Hepatocyte (in vitro differentiated cells): ENCODE results near the gene WASHC2A.

ENCODE experiments used
- CTCF ChIP-seq: fragments of 200-600 bp; sonication (generic); IDR thresholded peaks from 2 replicates; pipeline ENCODE4 v1.5.1; 2016; ENCODE audit warnings: antibody characterized with exemption, mild to moderate bottlenecking; ENCODE audit not compliant: poor library complexity
- EZH2 ChIP-seq: fragments of 200-600 bp; sonication (generic); IDR thresholded peaks from 2 replicates; pipeline ENCODE4 v1.6.1; 2016; ENCODE audit warnings: antibody characterized with exemption, mild to moderate bottlenecking, borderline replicate concordance

- TF ChIP-seq CTCF (no peak), EZH2 (no peak)
Observed at GRCh38 chr10:50027195-50027594, 40.6 kb upstream of the WASHC2A start.
